Psoas muscle (tissue), 8 donors: Measurements from ENCODE around the gene RBM14. TPM values are rescaled to one million over a fixed set of nuclear protein-coding genes. Genes with fewer than 3 reads are reported as not detected.

Source experiments
- ATAC-seq, 4 donors: fragments of 200-7000 bp; cut with Tn5 transposase; one replicate each; pipeline ENCODE4 v1.9.1; 2020; ENCODE audit warnings: moderate library complexity in 3 of 4, mild to moderate bottlenecking in 2 of 4
- DNase-seq, 2 donors: peaks; one replicate each; pipeline ENCODE4 v3.0.0-alpha.2; 2020
- H3K27ac ChIP-seq: fragments of 200-600 bp; one replicate; pipeline ENCODE4 v1.8.0; 2022
- H3K27me3 ChIP-seq, 3 donors: fragments of 200-600 bp in 1 of 3; one replicate each; pipeline versions ENCODE4 v1.6.1 to v1.8.0; 2013 to 2022; ENCODE audit warnings: low read length in 2 of 3, mild to moderate bottlenecking in 2 of 3, moderate library complexity in 1 of 3; ENCODE audit not compliant: insufficient read depth in 3 of 3
- H3K36me3 ChIP-seq, 2 donors: fragments of 200-600 bp in 1 of 2; one replicate each; pipeline versions ENCODE4 v1.6.1 to v1.8.0; 2013 to 2022; ENCODE audit warnings: low read depth in 1 of 2, mild to moderate bottlenecking in 1 of 2, moderate library complexity in 1 of 2; ENCODE audit not compliant: insufficient read depth in 1 of 2
- H3K4me1 ChIP-seq: fragments of 200-600 bp; one replicate; pipeline ENCODE4 v1.8.0; 2022
- H3K4me3 ChIP-seq: fragments of 200-600 bp; one replicate; pipeline ENCODE4 v1.8.0; 2022; ENCODE audit warnings: mild to moderate bottlenecking
- H3K9me3 ChIP-seq: fragments of 200-600 bp; one replicate; pipeline ENCODE4 v1.8.0; 2022
- WGBS, 3 donors: extraction: QIAGEN DNeasy Blood & Tissue Kit; methylation state at CpG; one replicate each; pipeline versions ENCODE4 v1.1.6 to v1.1.7; 2013; 5-methylcytosine and 5-hydroxymethylcytosine counted together
- intact Hi-C, 2 donors: fragments of 100-400 bp; cut with DNase I; formaldehyde crosslinking; loops; one replicate each; pipeline versions ENCODE4 v1.11.0 to v1.14.2; 2022
- polyA plus RNA-seq, 3 donors: library from polyadenylated mRNA; stranded (reverse); fragments of 200-250 nt; gene quantifications; one replicate each; pipeline ENCODE4 v1.2.3, GENCODE V29; 2013
- total RNA-seq, 4 donors: library from RNA; stranded (reverse); fragmentation: NEBNext Ultra II Directional in 2 of 4; extraction: Animal tissue kit (Norgen Biotek cat#: 25700) in 2 of 4; gene quantifications; one replicate each; pipeline versions ENCODE4 v1.2.1 to v1.2.4, GENCODE V29; 2021 to 2023
- TF ChIP-seq, protein P1 (sequence below): fragments of 200-600 bp; IDR thresholded peaks from one replicate; pipeline ENCODE4 v1.8.0; 2022; ENCODE audit warnings: antibody characterized with exemption
- donor health status: healthy with polysubstance abuse.
- donor health status: DM: no; HTN: no; CAD: no; lungs with moderate emphysema.
- donor health status: Bipolar disorder and iron deficiency.
- donor health status: healthy.
- donor health status: DM: yes; HTN: yes; CAD: no.
- donor health status: DM: no; HTN: no; CAD: no.
- donor health status: DM: no; HTN: no; CAD: no.
- donor health status: DM: yes; HTN: yes; CAD: no.

The RBM14 gene
- total and polyA plus RNA-seq, 7 donors = 15.0 to 39.3 (median 22.6) TPM

DNA sequence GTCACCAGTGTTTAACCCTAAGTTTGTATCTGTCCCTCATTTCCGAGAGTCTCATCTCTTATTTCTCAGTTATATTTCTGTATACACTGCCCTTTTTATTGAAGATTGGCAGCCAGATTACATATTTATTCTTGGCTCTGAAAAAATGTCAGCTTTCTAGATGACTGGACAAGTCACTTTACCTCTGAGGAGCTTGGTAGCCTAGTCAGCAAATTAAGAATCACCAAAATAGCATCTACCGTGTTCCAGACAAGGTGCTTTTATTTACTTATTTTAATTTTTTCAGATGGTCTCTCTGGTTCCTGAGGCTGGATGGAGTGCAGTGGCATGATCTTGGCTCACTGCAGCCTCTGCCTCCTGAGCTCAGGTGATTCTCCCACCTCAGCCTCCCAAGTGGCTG is 16.5 kb downstream of the RBM14 start:
- ATAC-seq (no peak), DNase-seq (no peak)
- Histone ChIP-seq H3K4me3 (no peak overlapping the region), H3K36me3 (peaks cover 0 to 42% of the 10 kb centered on the region in 2 donors), H3K4me1 (peaks cover 13% of the 10 kb centered on the region), H3K27me3 (no peaks in the 10 kb centered on the region), H3K27ac (no peak overlapping the region), H3K9me3 (no peaks in the 10 kb centered on the region)
- TF ChIP-seq, protein P1, sequence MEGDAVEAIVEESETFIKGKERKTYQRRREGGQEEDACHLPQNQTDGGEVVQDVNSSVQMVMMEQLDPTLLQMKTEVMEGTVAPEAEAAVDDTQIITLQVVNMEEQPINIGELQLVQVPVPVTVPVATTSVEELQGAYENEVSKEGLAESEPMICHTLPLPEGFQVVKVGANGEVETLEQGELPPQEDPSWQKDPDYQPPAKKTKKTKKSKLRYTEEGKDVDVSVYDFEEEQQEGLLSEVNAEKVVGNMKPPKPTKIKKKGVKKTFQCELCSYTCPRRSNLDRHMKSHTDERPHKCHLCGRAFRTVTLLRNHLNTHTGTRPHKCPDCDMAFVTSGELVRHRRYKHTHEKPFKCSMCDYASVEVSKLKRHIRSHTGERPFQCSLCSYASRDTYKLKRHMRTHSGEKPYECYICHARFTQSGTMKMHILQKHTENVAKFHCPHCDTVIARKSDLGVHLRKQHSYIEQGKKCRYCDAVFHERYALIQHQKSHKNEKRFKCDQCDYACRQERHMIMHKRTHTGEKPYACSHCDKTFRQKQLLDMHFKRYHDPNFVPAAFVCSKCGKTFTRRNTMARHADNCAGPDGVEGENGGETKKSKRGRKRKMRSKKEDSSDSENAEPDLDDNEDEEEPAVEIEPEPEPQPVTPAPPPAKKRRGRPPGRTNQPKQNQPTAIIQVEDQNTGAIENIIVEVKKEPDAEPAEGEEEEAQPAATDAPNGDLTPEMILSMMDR = no peak
- intact Hi-C loops = no loop called here
- 72 to 84% (median 74%) methylated on average over 2 of the region's 2 CpGs for WGBS, 3 donors

- Histone ChIP-seq H3K4me3 (no peak overlapping the region), H3K27me3 (no peaks in the 10 kb centered on the region), H3K9me3 (no peaks in the 10 kb centered on the region), H3K36me3 (peaks cover 10 to 33% of the 10 kb centered on the region in 2 donors), H3K27ac (peak overlapping the region; percentile 91), H3K4me1 (peaks cover 30% of the 10 kb centered on the region)
- WGBS, 3 donors = 76 to 81% (median 79%) methylated on average over 3 of the region's 3 CpGs
- TF ChIP-seq, protein P1 = no peak
- ATAC-seq (no peak), DNase-seq (no peak)
- intact Hi-C loops = loop anchor here in 1 of 2 donors (2.0 kb wide), 1 partner anchor 20 kb away; the partner anchor contains the start of gene RBM14
Observed at GRCh38 chr11:66636411-66636810, 20.0 kb downstream of the RBM14 start.

DNA sequence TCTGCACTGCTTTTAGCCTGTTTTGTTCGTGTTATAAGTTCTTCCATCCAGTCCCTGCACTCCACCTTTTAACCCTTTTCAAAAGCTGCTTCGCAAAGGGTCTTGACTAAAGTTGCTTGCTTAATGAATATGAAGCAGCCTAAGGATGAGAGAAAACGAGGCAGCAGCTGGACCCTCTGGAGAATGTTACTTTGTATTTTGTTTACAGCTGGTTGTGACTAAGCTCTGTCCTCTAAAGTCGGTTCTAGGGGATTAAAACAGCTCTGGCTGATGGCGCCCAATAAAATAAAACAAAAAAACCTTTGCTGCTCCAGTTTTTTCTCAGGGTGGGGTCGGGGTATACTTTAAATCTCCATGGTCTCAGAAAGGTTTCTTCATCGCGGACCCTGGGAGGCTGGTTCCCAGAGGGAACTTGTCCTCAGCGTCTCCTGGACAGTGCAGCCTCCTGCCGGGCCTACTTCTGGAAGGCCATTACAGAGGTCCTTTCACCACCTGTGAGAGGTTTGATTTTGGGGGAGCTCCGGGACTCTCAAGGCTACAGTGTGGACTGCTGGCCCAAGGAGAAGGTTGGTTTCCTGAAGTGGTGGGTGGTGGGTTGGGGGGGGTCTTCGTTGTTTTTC is 21.2 kb downstream of the RBM14 start:
- H3K4me3 ChIP-seq = peak overlapping the region; percentile 87
- 32 to 40% (median 39%) methylated on average over 12 of the region's 12 CpGs for WGBS, 3 donors
- H3K4me1 ChIP-seq = peaks cover 38% of the 10 kb centered on the region
- DNase-seq (no peak), ATAC-seq (peak; percentile 6 to 25 (median 14))
- H3K27ac ChIP-seq = peak overlapping the region; percentile 91
- intact Hi-C loops = loop anchor here in 1 of 2 donors (2.0 kb wide), 1 partner anchor 21 kb away; the partner anchor contains the start of gene RBM14
- H3K27me3 ChIP-seq = no peaks in the 10 kb centered on the region
- TF ChIP-seq, protein P1 = no peak
- no peaks in the 10 kb centered on the region for H3K9me3 ChIP-seq
- peaks cover 11 to 44% of the 10 kb centered on the region in 2 donors for H3K36me3 ChIP-seq

- TF ChIP-seq, protein P1 = no peak
- Histone ChIP-seq H3K27ac (peak within 1 kb of the TSS; percentile 91), H3K27me3 (no peaks in the 10 kb centered on the region), H3K4me3 (peak within 1 kb of the TSS; percentile 87), H3K4me1 (peaks cover 46% of the 10 kb centered on the region), H3K36me3 (peaks cover 11 to 47% of the 10 kb centered on the region in 2 donors), H3K9me3 (no peaks in the 10 kb centered on the region)
- peak; percentile 96 to 97 (median 97) for ATAC-seq
- intact Hi-C loops = no loop called here
- 0% methylated on average over 56 to 63 of the region's 63 CpGs for WGBS, 3 donors
- peak; percentile 96 to 98 for DNase-seq
Observed at GRCh38 chr11:66638177-66639065, 22.0 kb downstream of the RBM14 start, which contains the start of gene RBM4. Gene RBM4, plus strand, starts transcription at chr11:66638703. Its CDS starts 1,009 bp downstream, at chr11:66639712.
